C4-2B (cell line): Measurements from ENCODE around the gene XYLT1.

Experiments
- CTCF ChIP-seq: fragments of 450-650 bp; conservative IDR thresholded peaks from 2 replicates; pipeline ENCODE4 v1.5.1; 2017; ENCODE audit warnings: mild to moderate bottlenecking
- ZFX ChIP-seq: fragments of 450-650 bp; IDR thresholded peaks from 2 replicates; pipeline ENCODE4 v1.6.1; 2017

- TF ChIP-seq CTCF (no peak), ZFX (no peak)
Measured at GRCh38 chr16:17083628-17084027, 387.1 kb downstream of the XYLT1 start.
